Measurements from ENCODE around the gene MAK. TPM values are rescaled to one million over a fixed set of nuclear protein-coding genes. Genes with fewer than 3 reads are reported as not detected.
"Not testable (repeated sequence)": the region's sequence is repeated elsewhere in the genome, so short reads cannot be mapped to it uniquely, and the experiment has no call there.

The MAK gene
- total RNA-seq, 4 donors from 2014 or later, result 0.59 to 0.90 TPM; not detected in 2

DNA sequence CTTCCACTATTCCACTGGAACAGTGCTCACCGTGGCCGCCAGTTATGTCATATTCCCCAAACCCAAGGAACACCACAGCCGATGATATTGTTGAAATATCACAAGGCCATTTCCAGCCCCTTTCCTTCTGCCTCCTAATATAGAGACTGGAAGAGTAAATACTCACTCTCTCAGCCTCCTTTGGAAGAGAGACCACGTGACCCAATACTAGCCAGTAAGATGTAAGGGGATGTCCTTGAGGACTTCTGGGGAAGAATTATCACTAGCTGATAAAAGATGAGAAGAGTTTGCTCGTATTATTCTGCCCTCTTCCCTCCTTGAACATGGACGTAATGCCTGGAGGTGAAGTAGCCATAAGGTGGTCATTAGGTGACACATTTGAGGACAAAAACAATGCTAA lies 13.5 kb downstream of the MAK start:
- Histone ChIP-seq H3K4me1 (no peaks in the 10 kb centered on the region), H3K27ac (no peak overlapping the region), H3K27me3 (no peaks in the 10 kb centered on the region), H3K4me3 (no peak overlapping the region), H3K9me3 (no peaks in the 10 kb centered on the region), H3K36me3 (peaks cover 0 to 29% (median 0%) of the 10 kb centered on the region in 3 donors)
- TF ChIP-seq EP300 (IDR thresholded peaks at IDR 0.05), result no peak
- TF ChIP-seq, protein P1, sequence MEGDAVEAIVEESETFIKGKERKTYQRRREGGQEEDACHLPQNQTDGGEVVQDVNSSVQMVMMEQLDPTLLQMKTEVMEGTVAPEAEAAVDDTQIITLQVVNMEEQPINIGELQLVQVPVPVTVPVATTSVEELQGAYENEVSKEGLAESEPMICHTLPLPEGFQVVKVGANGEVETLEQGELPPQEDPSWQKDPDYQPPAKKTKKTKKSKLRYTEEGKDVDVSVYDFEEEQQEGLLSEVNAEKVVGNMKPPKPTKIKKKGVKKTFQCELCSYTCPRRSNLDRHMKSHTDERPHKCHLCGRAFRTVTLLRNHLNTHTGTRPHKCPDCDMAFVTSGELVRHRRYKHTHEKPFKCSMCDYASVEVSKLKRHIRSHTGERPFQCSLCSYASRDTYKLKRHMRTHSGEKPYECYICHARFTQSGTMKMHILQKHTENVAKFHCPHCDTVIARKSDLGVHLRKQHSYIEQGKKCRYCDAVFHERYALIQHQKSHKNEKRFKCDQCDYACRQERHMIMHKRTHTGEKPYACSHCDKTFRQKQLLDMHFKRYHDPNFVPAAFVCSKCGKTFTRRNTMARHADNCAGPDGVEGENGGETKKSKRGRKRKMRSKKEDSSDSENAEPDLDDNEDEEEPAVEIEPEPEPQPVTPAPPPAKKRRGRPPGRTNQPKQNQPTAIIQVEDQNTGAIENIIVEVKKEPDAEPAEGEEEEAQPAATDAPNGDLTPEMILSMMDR (IDR thresholded peaks at IDR 0.05), result no peak
- no peak for TF ChIP-seq POLR2A (IDR thresholded peaks at IDR 0.05)
- WGBS, 2 donors, result 92 to 93% methylated on average over 6 of the region's 6 CpGs
- no peak for DNase-seq (ENCODE audit: low spot score in 2 of 2)

DNA sequence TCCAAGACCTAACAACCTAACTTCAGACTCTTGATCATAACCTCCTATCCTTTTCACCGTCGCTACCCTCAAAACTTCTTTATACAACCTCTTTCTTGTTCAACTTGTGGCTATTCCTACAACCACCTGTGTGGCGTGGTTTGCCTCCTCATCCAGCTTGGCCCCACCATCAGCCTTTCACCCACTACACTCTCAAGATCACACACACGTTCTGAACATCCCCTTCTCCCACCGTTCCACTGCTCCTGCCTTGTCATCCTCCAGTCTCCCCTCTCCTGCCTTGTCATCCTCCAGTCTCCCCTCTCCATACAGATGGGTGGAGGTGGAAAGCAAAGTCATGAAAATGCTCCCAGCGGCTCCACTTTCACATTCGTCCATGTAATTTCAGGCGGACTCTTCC lies 14.0 kb downstream of the MAK start:
- TF ChIP-seq EP300 (IDR thresholded peaks at IDR 0.05), result no peak
- TF ChIP-seq, protein P1 (IDR thresholded peaks at IDR 0.05), result no peak
- no peak for TF ChIP-seq POLR2A (IDR thresholded peaks at IDR 0.05)
- 90 to 95% methylated on average over 8 of the region's 8 CpGs for WGBS, 2 donors
- H3K27me3 ChIP-seq, result no peaks in the 10 kb centered on the region
- no peak overlapping the region for H3K27ac ChIP-seq
- H3K4me3 ChIP-seq, result no peak overlapping the region
- H3K36me3 ChIP-seq, result peaks cover 0 to 24% (median 0%) of the 10 kb centered on the region in 3 donors
- no peaks in the 10 kb centered on the region for H3K4me1 ChIP-seq
- no peaks in the 10 kb centered on the region for H3K9me3 ChIP-seq
- no peak for DNase-seq (ENCODE audit: low spot score in 2 of 2)

DNA sequence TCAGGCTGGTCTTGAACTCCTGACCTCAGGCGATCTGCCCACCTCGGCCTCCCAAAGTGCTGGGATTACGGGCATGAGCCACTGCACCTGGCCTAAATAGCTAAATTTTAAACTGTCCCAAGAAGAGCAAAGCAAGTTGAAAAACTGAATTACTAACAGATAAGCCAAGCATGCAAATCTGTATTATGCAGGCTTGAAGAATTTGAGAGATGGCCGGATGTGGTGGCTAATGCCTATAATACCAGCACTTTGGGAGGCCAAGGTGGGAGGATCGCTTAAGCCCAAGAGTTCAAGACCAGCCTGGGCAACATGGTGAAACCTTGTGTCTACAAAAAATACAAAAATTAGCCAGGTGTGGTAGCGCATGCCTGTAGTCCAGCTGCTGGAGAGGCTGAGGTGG lies 24.2 kb downstream of the MAK start:
- DNase-seq (ENCODE audit: low spot score in 2 of 2); H3K4me3 ChIP-seq; H3K9me3 ChIP-seq; H3K4me1 ChIP-seq; H3K36me3 ChIP-seq; H3K27me3 ChIP-seq; H3K27ac ChIP-seq: not testable (repeated sequence)
- 95 to 97% methylated on average over 6 of the region's 6 CpGs for WGBS, 2 donors

DNA sequence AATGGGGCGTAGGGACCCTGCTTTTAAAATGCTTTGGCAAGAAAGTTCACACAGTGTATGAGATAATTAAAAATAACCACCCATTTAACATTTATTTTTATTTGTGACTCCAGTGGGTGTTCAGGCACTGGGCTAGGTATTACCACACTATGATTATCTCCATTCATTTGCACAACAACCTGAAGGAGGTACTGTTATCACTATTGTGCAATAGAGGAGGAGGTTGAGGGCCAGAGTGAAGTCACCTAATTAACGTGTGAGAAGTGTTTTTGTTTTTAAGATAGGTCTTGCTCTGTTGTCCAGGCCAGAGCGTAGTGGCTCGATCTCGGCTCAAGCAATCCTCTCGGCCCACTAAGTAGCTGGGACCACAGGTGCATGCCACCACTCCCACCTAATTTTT lies 29.2 kb downstream of the MAK start:
- no peak overlapping the region for H3K27ac ChIP-seq
- no peak overlapping the region for H3K4me3 ChIP-seq
- H3K36me3 ChIP-seq, result no peaks in the 10 kb centered on the region
- 88 to 89% methylated on average over 6 of the region's 6 CpGs for WGBS, 2 donors
- no peaks in the 10 kb centered on the region for H3K27me3 ChIP-seq
- H3K9me3 ChIP-seq, result no peaks in the 10 kb centered on the region
- H3K4me1 ChIP-seq, result no peaks in the 10 kb centered on the region
- no peak for DNase-seq (ENCODE audit: low spot score in 2 of 2)
- no peak for TF ChIP-seq POLR2A (IDR thresholded peaks at IDR 0.05)
- TF ChIP-seq EP300 (IDR thresholded peaks at IDR 0.05), result no peak
- TF ChIP-seq, protein P1 (IDR thresholded peaks at IDR 0.05), result no peak

DNA sequence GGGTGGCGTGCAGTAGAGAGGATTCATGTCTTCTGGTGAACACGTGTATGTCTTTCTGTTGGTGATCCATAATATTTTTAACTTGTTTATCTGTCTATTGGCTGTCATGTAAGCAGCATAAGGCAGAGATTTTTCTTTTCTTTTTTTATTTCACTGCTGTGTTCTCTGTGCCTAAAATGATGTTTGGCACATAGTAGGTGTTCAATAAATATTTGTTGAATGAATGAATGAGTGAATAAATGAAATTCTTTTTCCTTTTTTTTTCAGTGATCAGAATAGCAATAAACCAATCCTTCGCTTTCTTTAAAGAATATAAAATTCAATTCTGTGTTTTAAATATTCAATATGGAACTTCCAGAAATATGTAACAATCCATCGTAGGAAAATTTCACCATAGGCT lies 30.0 kb downstream of the MAK start:
- H3K9me3 ChIP-seq, result no peaks in the 10 kb centered on the region
- H3K36me3 ChIP-seq, result no peaks in the 10 kb centered on the region
- H3K4me3 ChIP-seq, result no peak overlapping the region
- H3K27ac ChIP-seq, result no peak overlapping the region
- no peak for DNase-seq (ENCODE audit: low spot score in 2 of 2)
- no peak for TF ChIP-seq EP300 (IDR thresholded peaks at IDR 0.05)
- TF ChIP-seq, protein P1 (IDR thresholded peaks at IDR 0.05), result no peak
- TF ChIP-seq POLR2A (IDR thresholded peaks at IDR 0.05), result no peak
- no peaks in the 10 kb centered on the region for H3K27me3 ChIP-seq
- no peaks in the 10 kb centered on the region for H3K4me1 ChIP-seq
- WGBS, 2 donors, result 93 to 95% methylated on average over 4 of the region's 4 CpGs

- H3K4me1 ChIP-seq, result no peaks in the 10 kb centered on the region
- no peaks in the 10 kb centered on the region for H3K9me3 ChIP-seq
- DNase-seq (ENCODE audit: low spot score in 2 of 2), result peak in 1 of 2 donors; percentile 53
- no peak overlapping the region for H3K4me3 ChIP-seq
- 45 to 47% methylated on average over 2 of the region's 2 CpGs for WGBS, 2 donors
- H3K27me3 ChIP-seq, result no peaks in the 10 kb centered on the region
- H3K36me3 ChIP-seq, result peaks cover 0 to 4% (median 0%) of the 10 kb centered on the region in 3 donors
- TF ChIP-seq POLR2A (IDR thresholded peaks at IDR 0.05), result no peak
- TF ChIP-seq, protein P1 (IDR thresholded peaks at IDR 0.05), result peak; percentile 75 to 97 (median 94)
- no peak overlapping the region for H3K27ac ChIP-seq
These were observed 37.0 kb downstream of the MAK start for GRCh38 chr6:10801224-10801848.

All from tibial nerve (tissue), 4 donors.